ENCODE results near the gene PCDH20.
"Not testable (repeated sequence)": the region's sequence is repeated elsewhere in the genome, so short reads cannot be mapped to it uniquely, and the experiment has no call there.

PCDH20 gene

DNA sequence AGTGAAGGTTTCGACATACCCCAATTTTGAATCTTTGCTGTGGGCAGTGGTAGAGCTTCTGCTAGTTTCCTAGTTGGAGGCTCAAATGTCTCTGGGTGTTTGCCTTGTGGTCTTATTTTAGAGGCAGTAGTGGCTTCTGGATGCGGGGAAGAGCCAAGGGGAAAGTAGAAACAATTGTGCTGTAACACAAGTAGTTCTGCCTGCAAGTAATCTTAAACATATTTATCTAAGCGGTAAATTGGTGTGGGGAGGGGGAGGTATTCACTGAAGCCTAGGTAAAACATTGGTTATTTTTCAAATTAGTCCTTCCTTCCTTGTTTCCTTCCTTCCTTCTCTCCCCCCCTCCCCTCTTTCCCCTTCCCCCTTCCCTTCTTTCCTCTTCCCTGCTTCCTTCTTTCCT, at the start of gene PCDH20:
TSS of gene PCDH20 (minus strand) at position 101 of the 400 bp plus-strand sequence. CDS start 691 bp downstream, outside the sequence.
- no peak for DNase-seq

DNA sequence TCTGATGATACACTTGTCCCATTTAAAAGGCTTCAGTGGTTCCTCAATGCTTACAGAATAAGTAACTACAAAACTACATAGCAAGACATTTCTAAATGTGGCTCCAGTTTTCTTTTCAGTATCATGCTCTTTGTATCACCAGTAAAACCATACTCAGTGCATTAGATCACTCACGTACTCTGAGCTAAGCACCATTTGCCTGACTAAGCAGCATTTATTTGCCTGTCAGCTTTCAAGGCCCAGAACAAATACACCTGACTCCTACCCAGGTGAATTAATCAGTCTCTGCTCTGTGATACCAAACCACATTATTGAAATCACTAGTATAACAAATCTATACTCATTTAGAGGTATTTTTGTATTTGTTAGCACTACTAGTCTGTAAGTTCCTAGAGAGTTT, 47.4 kb upstream of the PCDH20 start:
- no peak for DNase-seq

- no peak for DNase-seq
Observed at GRCh38 chr13:61453121-61453520, 37.5 kb upstream of the PCDH20 start.

DNA sequence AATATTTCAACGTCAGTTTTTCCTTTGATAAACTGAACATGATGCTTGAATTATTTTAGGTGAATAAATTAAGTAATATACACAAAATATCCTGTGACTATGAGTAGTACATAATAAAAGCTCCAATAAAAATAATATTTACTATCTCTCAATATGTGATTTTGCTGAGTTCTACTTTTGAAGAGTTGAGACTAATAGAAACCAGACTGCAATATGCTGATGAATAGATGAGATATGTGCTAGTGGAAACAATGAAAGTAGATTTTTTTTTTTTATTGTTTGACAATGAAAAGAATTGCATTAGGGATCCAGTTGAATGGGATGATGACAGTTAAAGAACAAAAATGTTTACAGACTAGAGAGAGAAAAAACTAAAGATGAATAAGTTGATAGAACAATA, 16.4 kb upstream of the PCDH20 start:
- no peak for DNase-seq

DNA sequence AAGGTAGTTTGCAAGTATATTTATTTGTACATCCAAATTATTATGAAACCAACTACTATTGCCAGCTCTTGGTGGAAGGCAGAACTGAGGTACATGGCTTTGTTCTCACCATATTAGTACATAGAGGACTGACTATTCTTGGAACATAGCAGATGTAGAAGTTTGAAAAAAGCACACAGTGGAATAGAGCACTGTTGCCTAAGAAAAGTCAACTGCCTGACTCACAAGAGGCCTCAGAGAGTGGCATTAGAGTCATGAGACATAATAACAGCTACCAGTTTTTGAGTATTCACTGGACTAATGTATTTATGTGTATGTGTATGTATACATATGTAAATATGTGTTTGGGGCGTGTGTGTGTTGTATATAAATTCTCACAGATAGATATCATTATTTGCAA, 8.3 kb upstream of the PCDH20 start:
- no peak for DNase-seq

DNA sequence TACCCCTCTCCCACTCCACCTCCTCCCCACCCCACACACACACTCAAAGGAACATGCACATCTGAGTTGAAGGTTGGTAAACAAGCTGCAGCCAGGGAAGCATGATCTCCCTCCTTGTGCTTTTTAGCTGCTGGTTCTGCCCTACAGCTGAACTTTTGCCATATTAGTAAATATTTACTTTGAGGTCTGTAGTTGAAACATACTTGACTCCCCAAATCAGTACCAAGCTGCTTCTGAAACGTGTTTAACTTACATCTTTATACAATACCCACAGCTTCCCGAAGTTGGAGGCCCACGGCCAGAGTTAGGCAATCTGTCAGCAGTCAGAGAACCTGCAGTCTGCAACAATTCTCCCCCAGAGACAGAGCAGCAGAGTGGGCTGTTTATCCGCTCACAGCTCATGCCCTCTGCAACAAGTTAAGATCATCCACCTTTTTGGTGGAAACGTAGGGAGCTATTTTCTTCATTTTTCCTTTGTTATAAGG, 1.5 kb upstream of the PCDH20 start:
- DNase-seq = no peak

GRCh38 chr13:61415058-61415721, 459 bp downstream of the PCDH20 start:
- DNase-seq = peak; percentile 68

- DNase-seq = no peak
Observed at GRCh38 chr13:61414686-61415057, 977 bp downstream of the PCDH20 start.

DNA sequence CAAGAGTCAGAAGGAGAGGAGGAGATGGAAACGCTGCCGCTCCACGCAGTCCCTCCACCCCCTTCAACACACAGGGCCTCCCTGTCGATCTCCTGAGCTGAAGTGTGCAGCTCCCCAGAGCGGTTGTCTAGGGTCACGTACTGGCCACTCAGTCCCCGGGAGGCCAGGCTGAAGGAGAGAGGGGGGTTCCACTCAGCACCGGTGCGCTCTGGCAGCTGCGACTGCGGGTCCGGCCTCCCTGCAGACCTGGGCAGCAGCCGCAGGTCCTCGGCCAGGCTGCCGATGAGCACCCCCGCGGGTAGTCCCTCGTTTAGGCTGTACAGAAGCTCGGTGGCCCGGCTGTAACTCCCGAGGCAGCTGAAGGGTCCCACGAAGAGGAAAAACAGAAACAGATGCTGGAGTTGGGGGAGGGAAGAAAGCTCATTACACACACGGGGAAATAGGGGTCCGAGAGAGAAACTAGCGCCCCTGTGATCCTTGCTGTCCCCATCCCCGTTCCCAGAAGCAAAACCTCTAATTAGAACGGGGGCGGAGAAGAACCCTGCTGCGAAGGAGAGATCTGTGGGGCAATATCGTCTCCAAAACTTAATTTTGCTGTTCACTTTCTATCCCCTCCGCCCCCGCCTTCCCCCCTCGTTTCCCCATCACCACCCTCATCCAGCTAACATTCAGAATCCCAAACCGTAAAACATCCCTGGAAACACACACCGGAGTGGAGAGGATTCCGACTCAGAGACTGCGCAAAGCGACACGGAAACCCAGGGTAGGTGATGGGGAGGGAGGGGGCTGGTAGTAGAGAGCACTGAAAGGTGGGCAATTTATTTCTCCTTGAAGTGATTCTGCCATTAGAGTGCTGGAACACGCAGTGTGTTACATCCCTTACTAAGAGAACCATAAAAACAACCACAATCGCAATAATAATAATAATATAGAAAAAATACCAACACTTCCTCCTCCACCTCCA, 1.8 kb downstream of the PCDH20 start:
- DNase-seq = no peak

- DNase-seq = no peak
Observed at GRCh38 chr13:61410669-61411297, 4.9 kb downstream of the PCDH20 start.

GRCh38 chr13:61410266-61410665, 5.4 kb downstream of the PCDH20 start:
- no peak for DNase-seq

GRCh38 chr13:61408571-61408970, 7.1 kb downstream of the PCDH20 start:
- no peak for DNase-seq

GRCh38 chr13:61406275-61406674, 9.4 kb downstream of the PCDH20 start:
- DNase-seq = no peak

DNA sequence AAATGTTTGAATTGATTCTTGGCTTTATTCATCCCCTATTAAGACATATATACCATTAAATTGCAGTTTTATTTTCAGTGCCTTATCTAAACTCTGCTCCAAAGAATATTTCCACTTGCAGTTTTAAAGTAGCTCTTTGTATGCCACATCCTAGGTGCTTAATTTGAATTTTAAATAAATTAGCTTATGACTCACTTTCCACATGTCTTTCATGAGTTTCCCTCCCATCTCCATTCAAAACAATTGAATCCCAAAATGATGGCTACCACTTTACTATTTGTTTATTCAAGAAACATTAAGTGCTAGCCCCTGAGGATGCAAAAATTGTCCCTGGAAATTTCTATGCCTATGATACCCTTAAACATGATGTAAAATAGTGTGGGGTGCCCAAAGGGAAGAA, 19.5 kb downstream of the PCDH20 start:
- DNase-seq = no peak

DNA sequence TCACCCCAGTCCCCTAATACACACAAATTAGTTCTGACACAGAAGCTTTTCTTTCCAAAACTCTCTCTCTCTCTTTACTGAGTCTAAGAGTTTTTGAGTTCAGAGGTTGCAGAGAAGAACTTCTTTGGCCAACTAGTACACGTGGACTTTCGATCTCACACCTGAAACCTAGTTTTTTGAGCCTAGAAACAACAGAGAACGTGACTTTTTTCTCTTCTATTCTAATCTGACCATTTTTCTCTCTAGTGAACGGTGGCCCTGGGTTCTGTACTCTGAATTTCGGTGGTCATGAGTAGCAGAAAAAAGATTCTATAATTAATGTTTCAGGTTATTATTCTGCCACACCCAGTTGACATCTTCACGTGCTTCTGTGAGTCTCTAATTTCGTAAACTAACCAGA, 24.2 kb downstream of the PCDH20 start:
- no peak for DNase-seq

DNA sequence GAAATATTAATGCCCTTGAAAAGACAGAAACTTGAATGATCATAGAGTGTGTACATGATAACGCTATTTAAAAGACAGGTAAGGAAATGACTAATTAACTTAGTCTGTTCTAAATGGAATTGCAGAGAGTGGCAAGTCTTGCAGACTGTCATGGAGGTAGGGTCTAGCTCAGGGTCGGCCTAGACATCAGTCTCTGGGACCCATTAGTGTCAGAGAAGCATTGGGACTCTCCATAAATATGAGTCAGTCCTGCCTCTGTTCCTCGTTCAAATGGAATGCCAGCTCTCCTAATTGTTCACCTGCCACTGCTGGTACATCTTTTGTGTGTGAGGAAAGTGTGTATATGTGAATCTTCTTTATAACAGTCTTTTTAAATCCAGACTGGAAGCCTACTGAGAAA, 28.0 kb downstream of the PCDH20 start:
- DNase-seq = no peak

GRCh38 chr13:61383111-61383510, 32.5 kb downstream of the PCDH20 start:
- DNase-seq = no peak

- DNase-seq = no peak
Observed at GRCh38 chr13:61370520-61370919, 45.1 kb downstream of the PCDH20 start.

- DNase-seq = not testable (repeated sequence)
Observed at GRCh38 chr13:61364690-61365089, 51.0 kb downstream of the PCDH20 start.

- DNase-seq = no peak
Observed at GRCh38 chr13:61362522-61362921, 53.1 kb downstream of the PCDH20 start.

Measured in 8988T (cell line).